K562 (cell line): Measurements from ENCODE around the gene NHLH2. TPM values are rescaled to one million over a fixed set of nuclear protein-coding genes. Genes with fewer than 3 reads are reported as not detected.

Experiments
- ATAC-seq: fragments of 200-7000 bp; cut with Tn5 transposase; 3 replicates; pipeline ENCODE4 v1.9.1; 2020; ENCODE audit warnings: moderate library complexity
- BruUV-seq: library from RNA; stranded (reverse); fragments of 400-500 nt; replicated peaks from 2 replicates; lab custom pipeline; 2021; lab: Mats Ljungman, UMichigan
- CTCF ChIA-PET: fragments of 300-600 bp; formaldehyde crosslinking; extraction: SDS; loops from one replicate; lab custom pipeline; 2021; ENCODE audit warnings: low intra/inter-chr PET ratio; lab: Yijun Ruan, JAX
- POLR2A ChIA-PET: fragments of 300-600, 350-650 bp; sonication (Branson Sonifier 250); formaldehyde crosslinking; extraction: SDS; loops from one replicate; lab custom pipeline; 2021; ENCODE audit warnings: antibody characterized with exemption, inconsistent platforms; lab: Yijun Ruan, JAX
- DNase-seq, 4 experiments: peaks; one replicate each; pipeline versions ENCODE4 v3.0.0 to v3.0.0-alpha.2; 2011 to 2018; ENCODE audit warnings: low spot score in 3 of 4, mixed read lengths in 3 of 4; ENCODE audit errors: extremely low read depth in 1 of 4
- FAIRE-seq: peaks from 2 replicates; lab custom pipeline; 2011; peaks lifted over from hg19 to GRCh38; lab: Jason Lieb, UNC
- H2AFZ ChIP-seq: 2 replicates; pipeline ENCODE4 v1.6.0; 2011; ENCODE audit warnings: low read depth, low read length, control low read depth, inconsistent platforms
- H3K27ac ChIP-seq: fragments of 200-600 bp; 3 replicates; pipeline ENCODE4 v1.8.0; 2011; ENCODE audit warnings: low read depth, mild to moderate bottlenecking, control low read depth, inconsistent platforms, low read length, moderate library complexity, mixed read lengths; ENCODE audit errors: extremely low read depth
- H3K27me3 ChIP-seq, 2 experiments: fragments of 300-600 bp in 1 of 2; 2 replicates in 1 of 2; 3 replicates in 1 of 2; pipeline versions ENCODE4 v1.6.0 to v1.8.0; 2011; ENCODE audit warnings: inconsistent platforms in 2 of 2, low read length in 2 of 2, mild to moderate bottlenecking in 1 of 2, mixed read lengths in 1 of 2, moderate library complexity in 1 of 2; ENCODE audit not compliant: control insufficient read depth in 2 of 2, insufficient read depth in 2 of 2
- H3K36me3 ChIP-seq: fragments of 300-600 bp; 3 replicates; pipeline ENCODE4 v1.8.0; 2011; ENCODE audit warnings: mild to moderate bottlenecking, low read length, inconsistent platforms; ENCODE audit not compliant: control insufficient read depth, insufficient read depth
- H3K4me1 ChIP-seq, 2 experiments: fragments of 200-600 bp in 1 of 2; replicated peaks in 1 of 2; 2 replicates in 1 of 2; 3 replicates in 1 of 2; pipeline versions ENCODE4 v1.5.1 to v1.8.0; 2011; ENCODE audit warnings: inconsistent platforms in 2 of 2, low read length in 2 of 2, mild to moderate bottlenecking in 1 of 2, mixed read lengths in 1 of 2, moderate library complexity in 1 of 2; ENCODE audit not compliant: control insufficient read depth in 2 of 2, insufficient read depth in 2 of 2
- H3K4me2 ChIP-seq: 2 replicates; pipeline ENCODE4 v1.6.1; 2011; ENCODE audit warnings: low read length, control low read depth, inconsistent platforms, mixed read lengths; ENCODE audit not compliant: insufficient read depth
- H3K4me3 ChIP-seq: fragments of 200-600 bp; sonication (generic), shearing (Covaris generic); 2 replicates; pipeline ENCODE4 v1.5.1; 2016; ENCODE audit warnings: control low read depth, inconsistent platforms
- H3K79me2 ChIP-seq: fragments of 200-600 bp; 3 replicates; pipeline ENCODE4 v1.8.0; 2011; ENCODE audit warnings: low read length, inconsistent platforms; ENCODE audit not compliant: control insufficient read depth, insufficient read depth
- H3K9ac ChIP-seq, 2 experiments: 2 replicates each; pipeline versions ENCODE4 v1.6.0 to v1.6.1; 2011; ENCODE audit warnings: low read depth in 2 of 2, low read length in 2 of 2, control low read depth in 1 of 2, inconsistent platforms in 1 of 2, mild to moderate bottlenecking in 1 of 2, mixed read lengths in 1 of 2; ENCODE audit not compliant: insufficient read depth in 1 of 2
- H3K9me1 ChIP-seq: one replicate; pipeline ENCODE4 v1.6.0; 2011; ENCODE audit warnings: inconsistent platforms, mild to moderate bottlenecking, low read length, moderate library complexity; ENCODE audit not compliant: control insufficient read depth, insufficient read depth
- H3K9me3 ChIP-seq: replicated peaks from 2 replicates; pipeline ENCODE4 v1.5.1; 2011; ENCODE audit warnings: low read depth, low read length, inconsistent platforms; ENCODE audit not compliant: control insufficient read depth, insufficient read depth
- H4K20me1 ChIP-seq: replicated peaks from 2 replicates; pipeline ENCODE4 v1.6.1; 2011; ENCODE audit warnings: low read length, inconsistent platforms, mixed read lengths; ENCODE audit not compliant: control insufficient read depth, insufficient read depth
- CTBP1 ChIP-seq: fragments of 450-650 bp; IDR thresholded peaks from 2 replicates; pipeline ENCODE4 v1.6.1; 2016; ENCODE audit warnings: borderline replicate concordance
- HNRNPK ChIP-seq: fragments of 200-400 bp; formaldehyde crosslinking; IDR thresholded peaks from one replicate; pipeline ENCODE4 v1.6.1; 2018; ENCODE audit warnings: mild to moderate bottlenecking, low read depth, low read length; ENCODE audit not compliant: poor library complexity, severe bottlenecking
- NUFIP1 ChIP-seq: fragments of 450-650 bp; IDR thresholded peaks from 2 replicates; pipeline ENCODE4 v1.6.1; 2018; ENCODE audit not compliant: partially characterized antibody
- SIN3A ChIP-seq, 2 experiments: fragments of 150-350 bp in 1 of 2; IDR thresholded peaks; 2 replicates each; pipeline ENCODE4 v1.6.1; 2011 to 2016; ENCODE audit warnings: borderline replicate concordance in 2 of 2, low read depth in 2 of 2, low read length in 2 of 2, mild to moderate bottlenecking in 2 of 2, moderate library complexity in 2 of 2; ENCODE audit not compliant: control insufficient read depth in 1 of 2
- TARDBP ChIP-seq: fragments of 450-650 bp; IDR thresholded peaks from 2 replicates; pipeline ENCODE4 v1.6.1; 2016
- TEAD1 ChIP-seq, 2 experiments: fragments of 450-650 bp in 1 of 2; sonication (generic) in 1 of 2; formaldehyde crosslinking; IDR thresholded peaks; 2 replicates each; pipeline versions ENCODE4 v1.4.0 to v1.8.0; 2020 to 2022; ENCODE audit warnings: mild to moderate bottlenecking in 2 of 2, missing genetic modification reagents in 1 of 2
- WGBS: fragments of 100-300 bp; shearing (Covaris generic); methylation state at CpG from one replicate; pipeline ENCODE4 v1.1.6; 2016; ENCODE audit warnings: low coverage, mixed read lengths; ENCODE audit not compliant: insufficient coverage; ENCODE audit errors: missing lambda C conversion rate; 5-methylcytosine and 5-hydroxymethylcytosine counted together
- in situ Hi-C: fragments of 300-500 bp; cut with MboI; formaldehyde crosslinking; loops from 4 replicates; pipeline ENCODE4 v1.15.0; 2018; ENCODE audit warnings: inconsistent platforms, mixed read lengths
- intact Hi-C: fragments of 100-400 bp; cut with micrococcal nuclease; formaldehyde crosslinking; loops from 2 replicates; pipeline ENCODE4 v1.14.2; 2022
- polyA plus RNA-seq, 8 experiments: library from polyadenylated mRNA; depleted of rRNA in 4 of 8; stranded (reverse) in 5 of 8; unstranded in 3 of 8; fragments of >200 nt; fragmentation: Nextera tagmentation in 2 of 8; fragmentation: Illumina TruSeq in 1 of 8; extraction: Ambion mirVana in 2 of 8; extraction: Trizol in 1 of 8; gene quantifications; 2 replicates each; pipeline versions ENCODE4 v1.2.1 to v1.2.3, GENCODE V29; 2011 to 2014; ENCODE audit warnings: inconsistent platforms in 1 of 8, missing spikeins in 1 of 8
- total RNA-seq, 7 experiments: library from RNA; depleted of rRNA in 6 of 7; stranded (reverse); fragments of >200 nt in 6 of 7; fragmentation: Illumina TruSeq in 2 of 7; extraction: Trizol in 2 of 7; gene quantifications; 2 replicates each; pipeline versions ENCODE4 v1.2.1 to v1.2.3, GENCODE V29; 2011 to 2021; ENCODE audit warnings: low replicate concordance in 1 of 7
- TF ChIP-seq, protein P1 (sequence below): sonication (generic); formaldehyde crosslinking; IDR thresholded peaks from 2 replicates; pipeline ENCODE4 v1.8.0; 2023; ENCODE audit warnings: missing genetic modification reagents, mild to moderate bottlenecking, borderline replicate concordance

The NHLH2 gene
- total and polyA plus RNA-seq, 9 of the 15 experiments (the other 6 are each of a cell fraction or from before 2014, with no cell fraction given): not detected

DNA sequence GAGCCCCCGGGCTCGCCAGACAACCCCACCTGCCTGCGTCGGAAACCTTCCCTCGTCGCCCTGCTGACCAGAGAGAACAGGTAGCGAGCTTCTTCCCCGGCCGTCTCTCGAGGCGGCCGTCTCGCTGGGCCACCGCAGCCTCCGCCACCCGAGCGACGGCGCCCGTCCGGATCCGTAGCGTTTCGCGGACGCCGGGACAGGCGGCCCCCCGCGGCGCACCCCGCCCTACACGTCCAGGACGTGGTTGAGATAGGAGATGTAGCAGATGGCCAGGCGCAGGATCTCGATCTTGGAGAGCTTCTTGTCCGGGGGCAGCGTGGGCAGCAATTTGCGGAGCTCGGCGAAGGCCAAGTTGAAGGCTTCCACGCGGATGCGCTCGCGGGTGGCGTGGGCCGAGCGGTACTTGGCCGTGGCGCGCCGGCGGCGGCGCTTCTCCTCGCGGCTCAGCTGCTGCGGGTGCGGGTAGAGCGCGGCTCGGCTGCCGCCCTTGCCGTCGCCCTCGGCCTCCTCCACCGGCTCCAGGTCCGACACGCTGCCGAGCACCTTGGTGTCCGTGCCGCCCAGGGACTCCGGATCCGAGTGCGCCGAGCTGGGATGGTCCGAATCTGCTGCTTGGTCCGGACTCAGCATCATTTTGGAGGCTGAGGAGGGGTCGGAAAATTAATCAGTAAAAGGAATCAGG lies 3.0 kb downstream of the NHLH2 start:
- H3K27ac ChIP-seq: no peak overlapping the region
- no peaks in the 10 kb centered on the region for H3K9me1 ChIP-seq
- DNase-seq: no peak
- FAIRE-seq: no peak
- H3K9me3 ChIP-seq: no peaks in the 10 kb centered on the region
- in situ Hi-C loops (no loop called here), intact Hi-C loops (no loop called here)
- H3K79me2 ChIP-seq: no peaks in the 10 kb centered on the region
- H3K4me2 ChIP-seq: no peak overlapping the region
- 25% methylated on average over 71 of the region's 80 CpGs for whole genome bisulfite sequencing
- no peak for ATAC-seq
- no TSS peak for BruUV-seq
- ChIA-PET POLR2A (interaction anchor here (0.9 kb wide), 1 partner anchor 9 kb away, joined by 3 read pairs; no protein-coding TSS in a partner anchor), CTCF (no interaction called here)
- no peak overlapping the region for H2AFZ ChIP-seq
- no peak overlapping the region for H3K4me3 ChIP-seq
- H3K4me1 ChIP-seq: peaks cover 0 to 22% of the 10 kb centered on the region in 2 experiments; a peak in 1 of 5 replicates
- no peak overlapping the region for H3K9ac ChIP-seq
- H4K20me1 ChIP-seq: no peaks in the 10 kb centered on the region
- TF ChIP-seq NUFIP1 (no peak), SIN3A (IDR thresholded peaks at IDR 0.05; ENCODE audit: borderline replicate concordance in 2 of 2, control insufficient read depth in 1 of 2, low read depth in 2 of 2, low read length in 2 of 2) (no peak), CTBP1 (no peak), TARDBP (no peak), HNRNPK (no peak), TEAD1 (CRISPR knock-in tag; IDR thresholded peaks at IDR 0.05) (no peak)
- TF ChIP-seq, protein P1, sequence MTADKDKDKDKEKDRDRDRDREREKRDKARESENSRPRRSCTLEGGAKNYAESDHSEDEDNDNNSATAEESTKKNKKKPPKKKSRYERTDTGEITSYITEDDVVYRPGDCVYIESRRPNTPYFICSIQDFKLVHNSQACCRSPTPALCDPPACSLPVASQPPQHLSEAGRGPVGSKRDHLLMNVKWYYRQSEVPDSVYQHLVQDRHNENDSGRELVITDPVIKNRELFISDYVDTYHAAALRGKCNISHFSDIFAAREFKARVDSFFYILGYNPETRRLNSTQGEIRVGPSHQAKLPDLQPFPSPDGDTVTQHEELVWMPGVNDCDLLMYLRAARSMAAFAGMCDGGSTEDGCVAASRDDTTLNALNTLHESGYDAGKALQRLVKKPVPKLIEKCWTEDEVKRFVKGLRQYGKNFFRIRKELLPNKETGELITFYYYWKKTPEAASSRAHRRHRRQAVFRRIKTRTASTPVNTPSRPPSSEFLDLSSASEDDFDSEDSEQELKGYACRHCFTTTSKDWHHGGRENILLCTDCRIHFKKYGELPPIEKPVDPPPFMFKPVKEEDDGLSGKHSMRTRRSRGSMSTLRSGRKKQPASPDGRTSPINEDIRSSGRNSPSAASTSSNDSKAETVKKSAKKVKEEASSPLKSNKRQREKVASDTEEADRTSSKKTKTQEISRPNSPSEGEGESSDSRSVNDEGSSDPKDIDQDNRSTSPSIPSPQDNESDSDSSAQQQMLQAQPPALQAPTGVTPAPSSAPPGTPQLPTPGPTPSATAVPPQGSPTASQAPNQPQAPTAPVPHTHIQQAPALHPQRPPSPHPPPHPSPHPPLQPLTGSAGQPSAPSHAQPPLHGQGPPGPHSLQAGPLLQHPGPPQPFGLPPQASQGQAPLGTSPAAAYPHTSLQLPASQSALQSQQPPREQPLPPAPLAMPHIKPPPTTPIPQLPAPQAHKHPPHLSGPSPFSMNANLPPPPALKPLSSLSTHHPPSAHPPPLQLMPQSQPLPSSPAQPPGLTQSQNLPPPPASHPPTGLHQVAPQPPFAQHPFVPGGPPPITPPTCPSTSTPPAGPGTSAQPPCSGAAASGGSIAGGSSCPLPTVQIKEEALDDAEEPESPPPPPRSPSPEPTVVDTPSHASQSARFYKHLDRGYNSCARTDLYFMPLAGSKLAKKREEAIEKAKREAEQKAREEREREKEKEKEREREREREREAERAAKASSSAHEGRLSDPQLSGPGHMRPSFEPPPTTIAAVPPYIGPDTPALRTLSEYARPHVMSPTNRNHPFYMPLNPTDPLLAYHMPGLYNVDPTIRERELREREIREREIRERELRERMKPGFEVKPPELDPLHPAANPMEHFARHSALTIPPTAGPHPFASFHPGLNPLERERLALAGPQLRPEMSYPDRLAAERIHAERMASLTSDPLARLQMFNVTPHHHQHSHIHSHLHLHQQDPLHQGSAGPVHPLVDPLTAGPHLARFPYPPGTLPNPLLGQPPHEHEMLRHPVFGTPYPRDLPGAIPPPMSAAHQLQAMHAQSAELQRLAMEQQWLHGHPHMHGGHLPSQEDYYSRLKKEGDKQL (CRISPR knock-in tag): no peak
- no peaks in the 10 kb centered on the region for H3K36me3 ChIP-seq
- peaks cover 12 to 28% of the 10 kb centered on the region in 2 experiments; a peak in 4 of 5 replicates for H3K27me3 ChIP-seq
